Transverse colon (tissue), 4 donors: ENCODE measurements around the gene HUS1B. TPM values are rescaled to one million over a fixed set of nuclear protein-coding genes. Genes with fewer than 3 reads are reported as not detected.

Experiments
- DNase-seq: peaks from one replicate; pipeline ENCODE4 v3.0.0-alpha.2; 2019
- H3K27ac ChIP-seq, 4 donors: fragments of 200-600 bp; sonication (generic); 2 replicates each; pipeline ENCODE4 v1.5.1; 2016 to 2018; ENCODE audit warnings: inconsistent platforms in 4 of 4
- H3K27me3 ChIP-seq: fragments of 200-600 bp; sonication (generic); 2 replicates; pipeline ENCODE4 v1.5.1; 2017; ENCODE audit warnings: inconsistent platforms
- H3K36me3 ChIP-seq, 4 donors: fragments of 200-600 bp; sonication (generic); 2 replicates each; pipeline ENCODE4 v1.5.1; 2017 to 2019; ENCODE audit warnings: inconsistent platforms in 4 of 4
- H3K4me1 ChIP-seq, 4 donors: fragments of 200-600 bp; sonication (generic); 2 replicates each; pipeline ENCODE4 v1.5.1; 2017 to 2020; ENCODE audit warnings: inconsistent platforms in 4 of 4
- H3K4me3 ChIP-seq, 4 donors: fragments of 200-600 bp; sonication (generic); 1 replicate in 1 of 4; 2 replicates in 3 of 4; pipeline versions ENCODE4 v1.5.1 to v1.6.1; 2017 to 2019; ENCODE audit warnings: inconsistent platforms in 4 of 4
- H3K9me3 ChIP-seq, 2 donors: fragments of 200-600 bp; sonication (generic); 2 replicates each; pipeline ENCODE4 v1.5.1; 2017 to 2019; ENCODE audit warnings: inconsistent platforms in 2 of 2
- CTCF ChIP-seq, 5 experiments: fragments of 200-600 bp in 3 of 5; fragments of 450-650 bp in 2 of 5; sonication (generic) in 3 of 5; IDR thresholded peaks; 1 replicate in 2 of 5; 2 replicates in 3 of 5; pipeline ENCODE4 v1.5.1; 2016 to 2017; ENCODE audit warnings: antibody characterized with exemption in 5 of 5, inconsistent platforms in 3 of 5, mild to moderate bottlenecking in 2 of 5, moderate library complexity in 1 of 5
- EP300 ChIP-seq: sonication (generic); formaldehyde crosslinking; IDR thresholded peaks from one replicate; pipeline ENCODE4 v1.6.1; 2017; ENCODE audit warnings: antibody characterized with exemption, low read depth
- POLR2A ChIP-seq: fragments of 450-650 bp; IDR thresholded peaks from one replicate; pipeline ENCODE4 v1.6.1; 2016; ENCODE audit warnings: antibody characterized with exemption, mild to moderate bottlenecking, moderate library complexity
- POLR2AphosphoS5 ChIP-seq, 3 donors: sonication (generic); formaldehyde crosslinking; IDR thresholded peaks; one replicate each; pipeline ENCODE4 v1.6.1; 2016; ENCODE audit warnings: antibody characterized with exemption in 3 of 3
- WGBS, 2 donors: methylation state at CpG; one replicate each; pipeline ENCODE4 v1.1.5; 2018; ENCODE audit warnings: low coverage in 1 of 2; 5-methylcytosine and 5-hydroxymethylcytosine counted together
- in situ Hi-C, 4 donors: fragments of 200-750 bp; cut with MboI; loops; one replicate each; pipeline versions ENCODE4 v1.15.0 to v1.15.1; 2017; ENCODE audit warnings: low sequenced_read_pairs in 3 of 4, low pct_ligation_motif_present in 1 of 4, low pct_unique_long_range_greater_than_20kb in 1 of 4
- intact Hi-C: fragments of 100-400 bp; cut with DNase I; formaldehyde crosslinking; loops from one replicate; pipeline ENCODE4 v1.15.1; 2023; ENCODE audit warnings: low total_unique reads
- total RNA-seq, 4 donors: library from RNA; depleted of rRNA; stranded (reverse); fragments of >200 nt; gene quantifications; one replicate each; pipeline ENCODE4 v1.1.0, GENCODE V29; 2016

The HUS1B gene
- total RNA-seq, 4 donors from 2014 or later = 0.80 to 7.5 (median 3.7) TPM; not detected in 1

- DNase-seq = no peak
- in situ Hi-C loops (no loop called here), intact Hi-C loops (no loop called here)
- Histone ChIP-seq H3K27ac (no peak overlapping the region), H3K36me3 (no peaks in the 10 kb centered on the region), H3K27me3 (no peaks in the 10 kb centered on the region), H3K4me3 (no peak overlapping the region), H3K9me3 (no peaks in the 10 kb centered on the region), H3K4me1 (no peaks in the 10 kb centered on the region)
- TF ChIP-seq POLR2AphosphoS5 (IDR thresholded peaks at IDR 0.05) (no peak), POLR2A (no peak), CTCF (IDR thresholded peaks at IDR 0.05) (no peak), EP300 (no peak)
These were observed 14.1 kb downstream of the HUS1B start for GRCh38 chr6:642805-643204.

GRCh38 chr6:641225-641985 is 15.5 kb downstream of the HUS1B start:
- H3K27me3 ChIP-seq = no peaks in the 10 kb centered on the region
- no peaks in the 10 kb centered on the region for H3K9me3 ChIP-seq
- no peak overlapping the region for H3K27ac ChIP-seq
- TF ChIP-seq EP300 (no peak), POLR2A (no peak), CTCF (IDR thresholded peaks at IDR 0.05) (no peak), POLR2AphosphoS5 (IDR thresholded peaks at IDR 0.05) (no peak)
- 95 to 96% methylated on average over 8 of the region's 8 CpGs for WGBS, 2 donors
- H3K4me1 ChIP-seq = no peaks in the 10 kb centered on the region
- intact Hi-C loops (no loop called here), in situ Hi-C loops (no loop called here)
- H3K36me3 ChIP-seq = no peaks in the 10 kb centered on the region
- H3K4me3 ChIP-seq = no peak overlapping the region
- DNase-seq = no peak

- intact Hi-C loops = no loop called here
These were observed 20.4 kb downstream of the HUS1B start for GRCh38 chr6:636488-636887.

GRCh38 chr6:635233-635632 is 21.7 kb downstream of the HUS1B start:
- TF ChIP-seq POLR2A = no peak
- TF ChIP-seq POLR2AphosphoS5 (IDR thresholded peaks at IDR 0.05) = no peak
- no peak for TF ChIP-seq EP300
- no peak for TF ChIP-seq CTCF (IDR thresholded peaks at IDR 0.05)
- 93 to 96% methylated on average over 5 of the region's 5 CpGs for WGBS, 2 donors
- Histone ChIP-seq H3K4me3 (no peak overlapping the region), H3K27me3 (no peaks in the 10 kb centered on the region), H3K9me3 (no peaks in the 10 kb centered on the region), H3K36me3 (no peaks in the 10 kb centered on the region), H3K4me1 (no peaks in the 10 kb centered on the region), H3K27ac (no peak overlapping the region)
- intact Hi-C loops (no loop called here), in situ Hi-C loops (no loop called here)
- no peak for DNase-seq

More at GRCh38 chr6:636488-636887, 20.4 kb downstream of the HUS1B start:
- no peak overlapping the region for H3K4me3 ChIP-seq
- no peaks in the 10 kb centered on the region for H3K36me3 ChIP-seq
- in situ Hi-C loops = no loop called here
- no peaks in the 10 kb centered on the region for H3K27me3 ChIP-seq
- no peaks in the 10 kb centered on the region for H3K9me3 ChIP-seq
- H3K27ac ChIP-seq = no peak overlapping the region
- WGBS, 2 donors = 61 to 73% methylated on average over 4 to 5 of the region's 5 CpGs
- H3K4me1 ChIP-seq = no peaks in the 10 kb centered on the region
- TF ChIP-seq CTCF (IDR thresholded peaks at IDR 0.05) (no peak), EP300 (no peak), POLR2AphosphoS5 (IDR thresholded peaks at IDR 0.05) (no peak), POLR2A (no peak)
- DNase-seq = no peak
